Kidney epithelial cell (primary cell): ENCODE data around the gene RPUSD4. TPM values are rescaled to one million over a fixed set of nuclear protein-coding genes. Genes with fewer than 3 reads are reported as not detected.
A peak's percentile ranks its signal among the peaks of the same experiment; 100 is the strongest.

Source experiments
- DNase-seq: peaks from one replicate; pipeline ENCODE4 v3.0.0-alpha.2; 2010; ENCODE audit warnings: low read depth
- H3K27me3 ChIP-seq: 2 replicates; pipeline ENCODE4 v1.6.0; 2011; ENCODE audit warnings: low read length; ENCODE audit not compliant: control insufficient read depth, insufficient read depth
- H3K36me3 ChIP-seq: 2 replicates; pipeline ENCODE4 v1.5.1; 2011; ENCODE audit warnings: low read length; ENCODE audit not compliant: control insufficient read depth, insufficient read depth
- H3K4me3 ChIP-seq: 2 replicates; pipeline ENCODE4 v1.5.1; 2011; ENCODE audit warnings: low read depth, mild to moderate bottlenecking, control low read depth, low read length
- CTCF ChIP-seq: IDR thresholded peaks from 2 replicates; pipeline ENCODE4 v1.5.1; 2011; ENCODE audit warnings: mild to moderate bottlenecking, moderate library complexity, low read length, control low read depth, inconsistent platforms; ENCODE audit not compliant: insufficient read depth, poor library complexity, severe bottlenecking
- total RNA-seq: library from RNA; depleted of rRNA; stranded (reverse); fragments of >200 nt; gene quantifications from 2 replicates; pipeline ENCODE4 v1.2.3, GENCODE V29; 2015

RPUSD4 gene
- total RNA-seq, 1 donor from 2014 or later, result 25.5 TPM

- Histone ChIP-seq H3K4me3 (no peak overlapping the region), H3K36me3 (no peaks in the 10 kb centered on the region), H3K27me3 (no peaks in the 10 kb centered on the region)
- DNase-seq, result no peak
- no peak for TF ChIP-seq CTCF
Measured at GRCh38 chr11:126191379-126192073, 19.9 kb downstream of the RPUSD4 start.

DNA sequence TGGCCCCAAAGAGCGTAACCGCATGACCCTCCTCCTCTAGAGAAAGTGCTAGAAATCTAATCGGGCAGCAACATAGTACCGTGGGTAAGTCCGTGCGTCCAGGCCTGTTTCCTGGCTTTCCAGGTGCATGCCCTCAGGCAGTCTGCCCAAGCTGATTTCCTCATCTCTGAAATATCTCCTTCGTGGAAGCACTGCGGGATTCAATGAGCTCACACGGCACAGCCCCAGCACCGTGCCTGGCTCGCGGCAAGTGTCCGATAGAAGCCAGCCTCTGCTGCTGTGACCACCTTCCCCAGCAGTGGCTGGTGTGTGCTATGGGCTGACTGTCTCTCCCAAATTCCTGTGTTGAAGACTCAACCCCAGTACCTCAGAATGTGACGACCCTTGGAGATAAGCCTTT is 20.7 kb downstream of the RPUSD4 start:
- no peak for DNase-seq
- Histone ChIP-seq H3K36me3 (no peaks in the 10 kb centered on the region), H3K27me3 (no peaks in the 10 kb centered on the region), H3K4me3 (no peak overlapping the region)
- no peak for TF ChIP-seq CTCF

- DNase-seq, result no peak
- TF ChIP-seq CTCF, result no peak
- Histone ChIP-seq H3K4me3 (no peak overlapping the region), H3K27me3 (no peaks in the 10 kb centered on the region), H3K36me3 (no peaks in the 10 kb centered on the region)
Measured at GRCh38 chr11:126189109-126189929, 22.1 kb downstream of the RPUSD4 start.

- H3K4me3 ChIP-seq, result no peak overlapping the region
- H3K36me3 ChIP-seq, result no peaks in the 10 kb centered on the region
- no peak for DNase-seq
- H3K27me3 ChIP-seq, result no peaks in the 10 kb centered on the region
- no peak for TF ChIP-seq CTCF
Measured at GRCh38 chr11:126188332-126189108, 22.9 kb downstream of the RPUSD4 start.

- TF ChIP-seq CTCF, result peak; percentile 21
- no peak for DNase-seq
Measured at GRCh38 chr11:126186708-126187529, 24.5 kb downstream of the RPUSD4 start.

More at GRCh38 chr11:126186708-126187529, 24.5 kb downstream of the RPUSD4 start:
- Histone ChIP-seq H3K27me3 (no peaks in the 10 kb centered on the region), H3K4me3 (no peak overlapping the region), H3K36me3 (no peaks in the 10 kb centered on the region)
